HL-60 (cell line): Measurements from ENCODE around the gene ITPRIPL1.

Source experiments
- DNase-seq, 2 experiments: peaks; one replicate each; pipeline ENCODE4 v3.0.0-alpha.2; 2010 to 2020; ENCODE audit warnings: low read depth in 1 of 2, low spot score in 1 of 2
- H3K27ac ChIP-seq: fragments of 250-450 bp; sonication (Bioruptor Pico); replicated peaks from 2 replicates; pipeline ENCODE4 v1.5.1; 2020; ENCODE audit warnings: mild to moderate bottlenecking, moderate library complexity
- H3K27me3 ChIP-seq: fragments of 250-450 bp; sonication (Bioruptor Pico); 2 replicates; pipeline ENCODE4 v1.5.1; 2021; ENCODE audit warnings: mild to moderate bottlenecking, moderate library complexity; ENCODE audit not compliant: insufficient read depth, poor library complexity, severe bottlenecking
- H3K4me3 ChIP-seq: replicated peaks from 2 replicates; pipeline ENCODE4 v1.5.1; 2011; ENCODE audit warnings: mild to moderate bottlenecking, control low read depth, low read length; ENCODE audit not compliant: insufficient read depth
- CTCF ChIP-seq: IDR thresholded peaks from one replicate; pipeline ENCODE4 v1.5.1; 2011; ENCODE audit warnings: low read length, control low read depth, inconsistent platforms; ENCODE audit not compliant: insufficient read depth
- GABPA ChIP-seq: IDR thresholded peaks from 2 replicates; pipeline ENCODE4 v1.6.1; 2012; ENCODE audit warnings: low read depth
- POLR2AphosphoS5 ChIP-seq: IDR thresholded peaks from 2 replicates; pipeline ENCODE4 v1.6.1; 2012; ENCODE audit warnings: low read depth
- REST ChIP-seq: IDR thresholded peaks from 2 replicates; pipeline ENCODE4 v1.6.1; 2012; ENCODE audit warnings: low read depth; ENCODE audit not compliant: insufficient replicate concordance
- SPI1 ChIP-seq: IDR thresholded peaks from 2 replicates; pipeline ENCODE4 v1.6.1; 2012; ENCODE audit warnings: low read depth, mild to moderate bottlenecking, borderline replicate concordance

The ITPRIPL1 gene

GRCh38 chr2:96354492-96354891, 29.4 kb downstream of the ITPRIPL1 start:
- no peak overlapping the region for H3K4me3 ChIP-seq
- no peak for DNase-seq
- TF ChIP-seq SPI1: no peak
- TF ChIP-seq POLR2AphosphoS5: no peak
- no peak for TF ChIP-seq REST
- no peak for TF ChIP-seq CTCF
- no peak for TF ChIP-seq GABPA
- no peak overlapping the region for H3K27ac ChIP-seq
- no peaks in the 10 kb centered on the region for H3K27me3 ChIP-seq

GRCh38 chr2:96356889-96357288, 31.8 kb downstream of the ITPRIPL1 start:
- Histone ChIP-seq H3K4me3 (no peak overlapping the region), H3K27ac (no peak overlapping the region), H3K27me3 (no peaks in the 10 kb centered on the region)
- no peak for DNase-seq
- TF ChIP-seq POLR2AphosphoS5: no peak
- no peak for TF ChIP-seq REST
- no peak for TF ChIP-seq CTCF
- TF ChIP-seq GABPA: no peak
- TF ChIP-seq SPI1: no peak

GRCh38 chr2:96359310-96359709, 34.2 kb downstream of the ITPRIPL1 start:
- H3K27me3 ChIP-seq: no peaks in the 10 kb centered on the region
- DNase-seq: peak in 1 of 2 experiments; percentile 6
- TF ChIP-seq REST (no peak), CTCF (no peak), GABPA (no peak), POLR2AphosphoS5 (no peak), SPI1 (no peak)
- no peak overlapping the region for H3K4me3 ChIP-seq
- H3K27ac ChIP-seq: no peak overlapping the region
